Tibial nerve (tissue), 4 donors: ENCODE measurements around the gene RSPH1. TPM values are rescaled to one million over a fixed set of nuclear protein-coding genes. Genes with fewer than 3 reads are reported as not detected.

Source experiments
- DNase-seq, 2 donors: peaks; one replicate each; pipeline ENCODE4 v3.0.0-alpha.2; 2019; ENCODE audit warnings: low spot score in 2 of 2
- H3K27ac ChIP-seq, 4 donors: fragments of 200-600 bp; sonication (generic) in 3 of 4; one replicate each; pipeline ENCODE4 v1.5.1; 2017 to 2019; ENCODE audit warnings: mild to moderate bottlenecking in 1 of 4
- H3K27me3 ChIP-seq, 2 donors: fragments of 200-600 bp; sonication (generic) in 1 of 2; one replicate each; pipeline versions ENCODE4 v1.5.1 to v1.6.0; 2017 to 2019
- H3K36me3 ChIP-seq, 3 donors: fragments of 200-600 bp; sonication (generic); one replicate each; pipeline ENCODE4 v1.5.1; 2018 to 2019
- H3K4me1 ChIP-seq, 4 donors: fragments of 200-600 bp; sonication (generic) in 3 of 4; one replicate each; pipeline ENCODE4 v1.5.1; 2017 to 2019
- H3K4me3 ChIP-seq, 4 donors: fragments of 200-600 bp; sonication (generic) in 3 of 4; one replicate each; pipeline ENCODE4 v1.5.1; 2017 to 2019; ENCODE audit warnings: mild to moderate bottlenecking in 1 of 4, moderate library complexity in 1 of 4
- H3K9me3 ChIP-seq, 4 donors: fragments of 200-600 bp; sonication (generic) in 3 of 4; one replicate each; pipeline ENCODE4 v1.5.1; 2017 to 2019
- CTCF ChIP-seq, 5 experiments: fragments of 200-600 bp in 3 of 5; fragments of 450-650 bp in 2 of 5; sonication (generic) in 3 of 5; IDR thresholded peaks; one replicate each; pipeline ENCODE4 v1.5.1; 2016 to 2019; ENCODE audit warnings: antibody characterized with exemption in 5 of 5, mild to moderate bottlenecking in 3 of 5, moderate library complexity in 2 of 5
- EP300 ChIP-seq, 2 donors: sonication (generic); formaldehyde crosslinking; IDR thresholded peaks; one replicate each; pipeline ENCODE4 v1.6.1; 2017; ENCODE audit warnings: antibody characterized with exemption in 2 of 2, mild to moderate bottlenecking in 1 of 2
- POLR2A ChIP-seq, 2 donors: fragments of 450-650 bp; IDR thresholded peaks; one replicate each; pipeline ENCODE4 v1.6.1; 2017; ENCODE audit warnings: antibody characterized with exemption in 2 of 2, mild to moderate bottlenecking in 2 of 2, moderate library complexity in 2 of 2
- WGBS, 2 donors: methylation state at CpG; one replicate each; pipeline ENCODE4 v1.1.5; 2018; 5-methylcytosine and 5-hydroxymethylcytosine counted together
- total RNA-seq, 4 donors: library from RNA; depleted of rRNA; stranded (reverse); fragments of >200 nt; gene quantifications; one replicate each; pipeline ENCODE4 v1.1.0, GENCODE V29; 2016

The RSPH1 gene
- total RNA-seq, 4 donors from 2014 or later, result 0.21 to 1.7 TPM; not detected in 2

- H3K4me1 ChIP-seq, result peaks cover 0 to 4% (median 0%) of the 10 kb centered on the region in 4 donors
- DNase-seq, result no peak
- no peak overlapping the region for H3K27ac ChIP-seq
- peaks cover 0 to 12% of the 10 kb centered on the region in 2 donors for H3K27me3 ChIP-seq
- WGBS, 2 donors, result 44 to 60% methylated on average over 12 of the region's 12 CpGs
- TF ChIP-seq CTCF (IDR thresholded peaks at IDR 0.05) (no peak), EP300 (IDR thresholded peaks at IDR 0.05) (no peak), POLR2A (IDR thresholded peaks at IDR 0.05) (no peak)
- H3K4me3 ChIP-seq, result no peak overlapping the region
- H3K9me3 ChIP-seq, result peaks cover 0 to 12% (median 0%) of the 10 kb centered on the region in 4 donors
- no peaks in the 10 kb centered on the region for H3K36me3 ChIP-seq
Observed at GRCh38 chr21:42424914-42425541, 71.0 kb downstream of the RSPH1 start.

- TF ChIP-seq EP300 (IDR thresholded peaks at IDR 0.05), result no peak
- TF ChIP-seq POLR2A (IDR thresholded peaks at IDR 0.05), result no peak
- TF ChIP-seq CTCF (IDR thresholded peaks at IDR 0.05), result no peak
- Histone ChIP-seq H3K9me3 (peaks cover 0 to 12% (median 0%) of the 10 kb centered on the region in 4 donors), H3K27ac (no peak overlapping the region), H3K36me3 (no peaks in the 10 kb centered on the region), H3K4me1 (peaks cover 0 to 4% (median 0%) of the 10 kb centered on the region in 4 donors), H3K4me3 (no peak overlapping the region), H3K27me3 (peaks cover 0 to 12% of the 10 kb centered on the region in 2 donors)
- 62 to 65% methylated on average over 2 of the region's 2 CpGs for WGBS, 2 donors
- DNase-seq, result no peak
Observed at GRCh38 chr21:42423685-42424084, 72.3 kb downstream of the RSPH1 start.

GRCh38 chr21:42423197-42423675 lies 72.8 kb downstream of the RSPH1 start:
- Histone ChIP-seq H3K27ac (no peak overlapping the region), H3K4me3 (no peak overlapping the region), H3K4me1 (peaks cover 0 to 4% (median 0%) of the 10 kb centered on the region in 4 donors), H3K27me3 (peaks cover 0 to 12% of the 10 kb centered on the region in 2 donors), H3K9me3 (peaks cover 0 to 12% (median 0%) of the 10 kb centered on the region in 4 donors), H3K36me3 (no peaks in the 10 kb centered on the region)
- TF ChIP-seq POLR2A (IDR thresholded peaks at IDR 0.05), result no peak
- no peak for TF ChIP-seq EP300 (IDR thresholded peaks at IDR 0.05)
- no peak for TF ChIP-seq CTCF (IDR thresholded peaks at IDR 0.05)
- 81 to 85% methylated on average over 10 of the region's 10 CpGs for WGBS, 2 donors
- no peak for DNase-seq

Other genes starting within 250 kb of the RSPH1 start
- 10 to 100 TPM in 2 of 4 donors, 1 to 10 TPM in 2; 4.2 to 21.1 (median 13.4) TPM for gene TFF3, start 180.8 kb downstream of the RSPH1 start, total RNA-seq
- not detected for gene TFF2, start 145.2 kb downstream of the RSPH1 start, total RNA-seq
- not detected for gene TFF1, start 129.7 kb downstream of the RSPH1 start, total RNA-seq
- not detected for gene TMPRSS3, start 100.2 kb downstream of the RSPH1 start, total RNA-seq
- gene UBASH3A, start 92.3 kb downstream of the RSPH1 start, total RNA-seq, result 1 to 10 TPM in 1 of 4 donors, under 1 TPM in 2, not detected in 1; 0.59 to 5.9 (median 0.90) TPM
- 1 to 10 TPM; 4.4 to 6.7 (median 5.0) TPM for gene SLC37A1, start 17.6 kb upstream of the RSPH1 start, total RNA-seq
- gene PDE9A, start 157.4 kb upstream of the RSPH1 start, total RNA-seq, result 10 to 100 TPM; 26.7 to 30.6 (median 28.7) TPM